Fibroblast of lung (primary cell): ENCODE measurements around the gene GPR149. TPM values are rescaled to one million over a fixed set of nuclear protein-coding genes. Genes with fewer than 3 reads are reported as not detected.

Experiments used
- DNase-seq, 2 donors: peaks; one replicate each; pipeline versions ENCODE4 v3.0.0 to v3.0.0-alpha.2; 2010; ENCODE audit warnings: low read depth in 2 of 2
- H2AFZ ChIP-seq: 2 replicates; pipeline ENCODE4 v1.5.1; 2012; ENCODE audit warnings: low read length, control low read depth, inconsistent platforms
- H3K27ac ChIP-seq: 2 replicates; pipeline ENCODE4 v1.5.1; 2011; ENCODE audit warnings: low read length, control low read depth; ENCODE audit not compliant: insufficient read depth
- H3K27me3 ChIP-seq: 2 replicates; pipeline ENCODE4 v1.5.1; 2011; ENCODE audit warnings: mild to moderate bottlenecking, low read length; ENCODE audit not compliant: control insufficient read depth, insufficient read depth
- H3K36me3 ChIP-seq: 2 replicates; pipeline ENCODE4 v1.5.1; 2011; ENCODE audit warnings: low read length; ENCODE audit not compliant: control insufficient read depth, insufficient read depth
- H3K4me1 ChIP-seq: 2 replicates; pipeline ENCODE4 v1.5.1; 2011; ENCODE audit warnings: low read length; ENCODE audit not compliant: control insufficient read depth, insufficient read depth; ENCODE audit errors: extremely low read depth
- H3K4me2 ChIP-seq: 2 replicates; pipeline ENCODE4 v1.5.1; 2011; ENCODE audit warnings: low read length, control low read depth; ENCODE audit not compliant: insufficient read depth; ENCODE audit errors: extremely low read depth
- H3K4me3 ChIP-seq, 4 experiments: fragments of 200-600 bp in 1 of 4; sonication (generic) in 1 of 4; replicated peaks in 1 of 4; 2 replicates each; pipeline ENCODE4 v1.5.1; 2011 to 2016; ENCODE audit warnings: low read length in 4 of 4, low read depth in 3 of 4, mild to moderate bottlenecking in 3 of 4, control low read depth in 2 of 4, inconsistent platforms in 1 of 4, mixed read lengths in 1 of 4; ENCODE audit not compliant: insufficient read depth in 1 of 4; ENCODE audit errors: control extremely low read depth in 1 of 4
- H3K79me2 ChIP-seq: 2 replicates; pipeline ENCODE4 v1.5.1; 2012; ENCODE audit warnings: mild to moderate bottlenecking, low read length, inconsistent platforms; ENCODE audit not compliant: control insufficient read depth, insufficient read depth
- H3K9ac ChIP-seq: 2 replicates; pipeline ENCODE4 v1.5.1; 2011; ENCODE audit warnings: mild to moderate bottlenecking, low read length, control low read depth; ENCODE audit not compliant: insufficient read depth
- H3K9me3 ChIP-seq: 2 replicates; pipeline ENCODE4 v1.5.1; 2012; ENCODE audit warnings: low read depth, low read length; ENCODE audit not compliant: control insufficient read depth, insufficient read depth
- H4K20me1 ChIP-seq: 2 replicates; pipeline ENCODE4 v1.5.1; 2011; ENCODE audit warnings: low read length; ENCODE audit not compliant: control insufficient read depth, insufficient read depth; ENCODE audit errors: extremely low read depth
- CTCF ChIP-seq, 2 donors: IDR thresholded peaks in 1 of 2; conservative IDR thresholded peaks in 1 of 2; 1 replicate in 1 of 2; 2 replicates in 1 of 2; pipeline ENCODE4 v1.5.1; 2011 to 2012; ENCODE audit warnings: low read length in 2 of 2, control low read depth in 1 of 2, inconsistent platforms in 1 of 2, low read depth in 1 of 2, mild to moderate bottlenecking in 1 of 2
- EZH2 ChIP-seq: IDR thresholded peaks from 2 replicates; pipeline ENCODE4 v1.5.1; 2012; ENCODE audit warnings: low read length, control low read depth, mild to moderate bottlenecking; ENCODE audit errors: missing control alignments
- polyA plus RNA-seq, 2 donors: library from polyadenylated mRNA; depleted of rRNA in 1 of 2; stranded (reverse) in 1 of 2; unstranded in 1 of 2; fragments of >200 nt; gene quantifications; 2 replicates each; pipeline ENCODE4 v1.2.1, GENCODE V29; 2011 to 2012; ENCODE audit warnings: missing spikeins in 1 of 2
- total RNA-seq: library from RNA; depleted of rRNA; stranded (reverse); fragments of >200 nt; gene quantifications from 2 replicates; pipeline ENCODE4 v1.2.1, GENCODE V29; 2014

Gene GPR149
- total and polyA plus RNA-seq, 2 donors (not counting 1 experiment from before 2014, with no cell fraction given): not detected

GRCh38 chr3:154367221-154367620, 62.8 kb downstream of the GPR149 start:
- no peaks in the 10 kb centered on the region for H3K79me2 ChIP-seq
- DNase-seq: no peak
- H3K4me2 ChIP-seq: no peak overlapping the region
- no peaks in the 10 kb centered on the region for H3K27me3 ChIP-seq
- no peak for TF ChIP-seq CTCF (conservative IDR thresholded peaks at IDR 0.05 in 1 of 2, IDR thresholded peaks at IDR 0.05 in 1 of 2; ENCODE audit: low read depth in 1 of 2, low read length in 2 of 2)
- TF ChIP-seq EZH2: no peak
- no peak overlapping the region for H3K9ac ChIP-seq
- no peak overlapping the region for H2AFZ ChIP-seq
- no peaks in the 10 kb centered on the region for H4K20me1 ChIP-seq
- H3K9me3 ChIP-seq: no peaks in the 10 kb centered on the region
- H3K27ac ChIP-seq: no peak overlapping the region
- H3K4me1 ChIP-seq: no peaks in the 10 kb centered on the region
- no peaks in the 10 kb centered on the region for H3K36me3 ChIP-seq
- no peak overlapping the region for H3K4me3 ChIP-seq

GRCh38 chr3:154364849-154365248, 65.1 kb downstream of the GPR149 start:
- H3K4me3 ChIP-seq: no peak overlapping the region

GRCh38 chr3:154361099-154361498, 68.9 kb downstream of the GPR149 start:
- Histone ChIP-seq H3K79me2 (no peaks in the 10 kb centered on the region), H3K27me3 (no peaks in the 10 kb centered on the region), H3K27ac (no peak overlapping the region), H3K4me1 (no peaks in the 10 kb centered on the region), H3K4me3 (no peak overlapping the region), H3K9me3 (no peaks in the 10 kb centered on the region), H3K36me3 (no peaks in the 10 kb centered on the region), H3K4me2 (no peak overlapping the region), H4K20me1 (no peaks in the 10 kb centered on the region), H3K9ac (no peak overlapping the region), H2AFZ (no peak overlapping the region)
- TF ChIP-seq EZH2 (no peak), CTCF (conservative IDR thresholded peaks at IDR 0.05 in 1 of 2, IDR thresholded peaks at IDR 0.05 in 1 of 2; ENCODE audit: low read depth in 1 of 2, low read length in 2 of 2) (no peak)
- DNase-seq: no peak

More at GRCh38 chr3:154364849-154365248, 65.1 kb downstream of the GPR149 start:
- no peaks in the 10 kb centered on the region for H3K9me3 ChIP-seq
- H3K36me3 ChIP-seq: no peaks in the 10 kb centered on the region
- no peaks in the 10 kb centered on the region for H3K27me3 ChIP-seq
- H3K4me1 ChIP-seq: no peaks in the 10 kb centered on the region
- no peak overlapping the region for H3K4me2 ChIP-seq
- TF ChIP-seq EZH2 (no peak), CTCF (conservative IDR thresholded peaks at IDR 0.05 in 1 of 2, IDR thresholded peaks at IDR 0.05 in 1 of 2; ENCODE audit: low read depth in 1 of 2, low read length in 2 of 2) (no peak)
- H4K20me1 ChIP-seq: no peaks in the 10 kb centered on the region
- DNase-seq: no peak
- no peaks in the 10 kb centered on the region for H3K79me2 ChIP-seq
- no peak overlapping the region for H3K27ac ChIP-seq
- H3K9ac ChIP-seq: no peak overlapping the region
- H2AFZ ChIP-seq: no peak overlapping the region
